ENCODE results near the gene PLXNA4.
"Not testable (repeated sequence)": the region's sequence is repeated elsewhere in the genome, so short reads cannot be mapped to it uniquely, and the experiment has no call there.

PLXNA4 gene

DNA sequence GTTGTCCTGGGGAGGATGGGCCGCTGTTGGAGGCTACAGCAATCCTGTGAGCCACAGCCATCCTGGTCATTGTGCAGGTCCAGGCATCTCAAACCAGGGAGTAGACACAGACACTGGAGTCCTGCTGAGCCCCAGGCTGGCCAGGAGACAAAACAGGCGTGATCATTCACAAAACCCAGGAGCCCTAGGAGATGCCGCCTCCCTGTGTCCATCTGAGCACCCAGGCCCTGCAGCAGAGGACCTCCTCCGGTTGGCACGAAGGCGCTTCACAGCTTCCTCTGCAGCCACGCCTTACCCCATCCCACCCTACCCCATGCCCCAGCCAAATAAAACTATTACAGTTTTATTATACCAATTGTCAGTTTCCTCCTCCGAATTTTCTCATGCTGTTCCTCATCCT, 183.6 kb downstream of the PLXNA4 start:
- DNase-seq (ENCODE audit: low read depth in 2 of 2), result no peak

DNA sequence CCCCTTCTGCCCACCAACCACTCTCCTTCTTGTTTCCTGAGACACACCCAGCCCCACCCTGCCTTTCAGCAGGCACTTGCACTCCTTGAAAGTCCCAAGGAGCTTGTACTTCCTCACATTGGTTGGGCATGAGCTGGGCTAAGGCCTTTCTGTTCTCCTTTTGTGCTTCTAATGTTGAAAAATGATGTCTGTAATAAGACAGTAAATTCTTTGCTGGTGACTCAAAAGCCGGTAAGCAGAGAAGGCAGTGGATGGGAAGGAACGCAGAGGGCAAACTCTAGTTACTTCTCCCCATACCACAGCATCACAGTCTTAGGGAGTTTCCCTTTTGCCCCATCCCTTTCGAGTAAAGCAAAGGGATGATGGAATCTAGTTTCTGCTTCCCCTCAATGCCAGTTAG, 185.6 kb downstream of the PLXNA4 start:
- no peak for DNase-seq (ENCODE audit: low read depth in 2 of 2)

GRCh38 chr7:132390049-132390448, 186.2 kb downstream of the PLXNA4 start:
- DNase-seq (ENCODE audit: low read depth in 2 of 2), result not testable (repeated sequence)

- DNase-seq (ENCODE audit: low read depth in 2 of 2), result no peak
Observed at GRCh38 chr7:132388688-132389087, 187.6 kb downstream of the PLXNA4 start.

GRCh38 chr7:132387596-132387995, 188.7 kb downstream of the PLXNA4 start:
- DNase-seq (ENCODE audit: low read depth in 2 of 2), result no peak

GRCh38 chr7:132386201-132386681, 190.0 kb downstream of the PLXNA4 start:
- DNase-seq (ENCODE audit: low read depth in 2 of 2), result no peak

- DNase-seq (ENCODE audit: low read depth in 2 of 2), result no peak
Observed at GRCh38 chr7:132383962-132384361, 192.3 kb downstream of the PLXNA4 start.

GRCh38 chr7:132381742-132382472, 194.4 kb downstream of the PLXNA4 start:
- DNase-seq (ENCODE audit: low read depth in 2 of 2), result no peak

DNA sequence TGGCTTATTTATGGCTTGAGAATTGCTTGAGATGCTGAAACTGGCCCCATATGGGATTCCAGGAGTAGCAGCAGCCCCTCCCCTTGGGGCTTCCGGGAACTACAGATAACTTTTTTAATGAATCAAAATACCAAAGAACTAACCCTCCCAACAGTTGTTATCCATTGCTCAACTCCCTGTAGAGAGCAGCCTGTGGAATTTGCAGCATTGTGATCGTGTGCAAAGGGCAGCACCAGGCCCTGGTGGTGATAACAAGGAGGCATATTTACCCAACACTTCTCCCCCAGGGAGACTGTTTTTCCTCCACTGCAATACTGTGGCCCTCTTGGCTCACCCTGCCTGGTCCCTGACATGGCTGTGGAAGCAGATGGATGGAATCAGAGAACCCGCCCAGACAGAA, 196.2 kb downstream of the PLXNA4 start:
- DNase-seq (ENCODE audit: low read depth in 2 of 2), result no peak

DNA sequence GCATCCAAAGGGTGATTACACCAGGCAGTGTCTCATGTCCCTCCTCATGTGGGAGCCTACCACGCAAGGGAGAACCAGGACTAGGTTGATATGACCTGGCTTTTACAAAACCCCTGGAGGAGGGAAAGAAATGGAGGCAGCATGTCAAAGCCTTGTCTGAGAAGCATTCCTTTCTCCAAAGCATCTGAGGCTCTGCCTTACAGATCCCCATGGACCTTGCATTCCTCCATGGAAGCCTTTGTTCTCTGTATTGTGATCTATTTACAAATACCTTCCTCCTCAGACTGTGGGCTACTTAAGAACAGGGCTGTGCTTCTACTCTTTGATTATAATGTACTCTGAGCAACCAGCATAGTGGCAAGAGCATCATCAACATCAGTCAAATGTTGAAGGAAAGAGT, 197.0 kb downstream of the PLXNA4 start:
- DNase-seq (ENCODE audit: low read depth in 2 of 2), result no peak

- DNase-seq (ENCODE audit: low read depth in 2 of 2), result no peak
Observed at GRCh38 chr7:132377703-132378584, 198.3 kb downstream of the PLXNA4 start.

DNA sequence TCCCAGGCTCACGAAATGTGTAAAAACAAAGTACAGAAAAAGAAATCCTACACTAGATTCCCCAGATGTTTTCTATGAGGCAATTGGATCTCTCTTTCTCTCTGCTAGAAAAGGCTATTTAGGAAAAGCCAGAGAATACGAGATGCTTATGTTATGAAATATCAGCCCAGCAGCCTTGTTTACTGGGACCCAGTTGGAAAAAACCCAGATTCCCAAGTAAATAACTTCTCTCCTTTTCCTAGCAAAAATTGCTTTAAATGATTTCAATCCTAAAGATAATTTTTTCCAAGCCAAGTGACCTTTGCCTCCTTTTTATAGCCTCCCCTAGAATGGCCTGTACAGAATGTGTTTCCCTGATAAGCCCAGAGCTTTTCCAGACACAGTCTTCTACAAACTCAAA, 199.3 kb downstream of the PLXNA4 start:
- DNase-seq (ENCODE audit: low read depth in 2 of 2), result no peak

GRCh38 chr7:132376361-132377013, 199.8 kb downstream of the PLXNA4 start:
- DNase-seq (ENCODE audit: low read depth in 2 of 2), result no peak

GRCh38 chr7:132373879-132374278, 202.4 kb downstream of the PLXNA4 start:
- no peak for DNase-seq (ENCODE audit: low read depth in 2 of 2)

- DNase-seq (ENCODE audit: low read depth in 2 of 2), result no peak
Observed at GRCh38 chr7:132373041-132373440, 203.2 kb downstream of the PLXNA4 start.

GRCh38 chr7:132371948-132372347, 204.3 kb downstream of the PLXNA4 start:
- DNase-seq (ENCODE audit: low read depth in 2 of 2), result no peak

GRCh38 chr7:132368246-132368900, 207.9 kb downstream of the PLXNA4 start:
- DNase-seq (ENCODE audit: low read depth in 2 of 2), result no peak

- DNase-seq (ENCODE audit: low read depth in 2 of 2), result no peak
Observed at GRCh38 chr7:132367795-132368194, 208.5 kb downstream of the PLXNA4 start.

DNA sequence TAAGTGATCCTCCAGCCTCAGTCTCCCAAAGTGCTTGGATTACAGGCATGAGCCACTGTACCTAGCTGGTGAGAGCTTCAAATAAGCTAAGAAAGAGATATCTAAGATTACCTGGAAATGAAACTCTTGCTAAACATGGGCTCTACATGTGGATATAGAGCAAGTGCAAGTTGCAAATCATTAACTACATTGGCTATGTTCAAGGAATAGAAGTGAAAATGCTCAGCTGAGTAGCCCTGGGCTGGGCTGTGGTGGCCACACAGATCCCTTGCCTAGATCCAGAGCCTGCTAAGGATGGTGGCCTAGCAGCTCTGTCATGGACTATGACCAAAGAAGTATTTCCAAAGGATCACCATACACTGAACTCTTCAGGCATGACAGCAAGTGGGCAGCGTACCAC, 209.3 kb downstream of the PLXNA4 start:
- DNase-seq (ENCODE audit: low read depth in 2 of 2), result no peak

DNA sequence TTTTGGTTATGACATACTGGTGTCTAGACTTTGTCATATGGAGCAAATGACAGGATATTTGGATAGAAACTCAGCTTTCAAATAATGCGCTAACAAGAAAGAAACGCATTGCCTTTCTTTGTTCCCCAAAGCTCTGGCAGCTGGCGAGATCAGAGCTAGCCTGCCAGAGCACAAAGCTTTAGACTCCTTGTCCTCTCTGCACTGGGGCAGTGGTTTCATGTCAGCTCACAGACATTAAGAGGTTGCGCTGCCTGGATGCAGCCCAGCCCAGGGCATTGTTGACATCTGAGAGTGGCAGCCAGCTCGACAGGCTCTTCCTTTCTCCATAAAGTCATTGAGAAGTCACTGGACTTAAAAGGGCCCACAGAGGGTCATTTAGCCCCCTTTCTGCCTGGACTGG, 212.0 kb downstream of the PLXNA4 start:
- DNase-seq (ENCODE audit: low read depth in 2 of 2), result no peak

GRCh38 chr7:132362059-132362458, 214.2 kb downstream of the PLXNA4 start:
- no peak for DNase-seq (ENCODE audit: low read depth in 2 of 2)

- no peak for DNase-seq (ENCODE audit: low read depth in 2 of 2)
Observed at GRCh38 chr7:132361146-132361545, 215.1 kb downstream of the PLXNA4 start.
